ENCODE results near the gene CD2AP.

CD2AP gene

GRCh38 chr6:47481806-47482205 is 4.2 kb downstream of the CD2AP start:
- no peak for TF ChIP-seq CTCF (IDR thresholded peaks at IDR 0.05)

- no peak for TF ChIP-seq CTCF (IDR thresholded peaks at IDR 0.05)
Measured at GRCh38 chr6:47483516-47483852, 5.9 kb downstream of the CD2AP start.

GRCh38 chr6:47483853-47484546 is 6.4 kb downstream of the CD2AP start:
- TF ChIP-seq CTCF (IDR thresholded peaks at IDR 0.05): no peak

- TF ChIP-seq CTCF (IDR thresholded peaks at IDR 0.05): no peak
Measured at GRCh38 chr6:47484616-47485015, 7.0 kb downstream of the CD2AP start.

GRCh38 chr6:47485083-47485482 is 7.5 kb downstream of the CD2AP start:
- TF ChIP-seq CTCF (IDR thresholded peaks at IDR 0.05): no peak

GRCh38 chr6:47485491-47486135 is 8.0 kb downstream of the CD2AP start:
- no peak for TF ChIP-seq CTCF (IDR thresholded peaks at IDR 0.05)

GRCh38 chr6:47489995-47490394 is 12.4 kb downstream of the CD2AP start:
- no peak for TF ChIP-seq CTCF (IDR thresholded peaks at IDR 0.05)

All from LNCAP (cell line).